Neuron (in vitro differentiated cells): ENCODE results near the gene CBR3.

Source experiments
- H2AFZ ChIP-seq: one replicate; pipeline ENCODE4 v1.6.1; 2013; ENCODE audit warnings: low read depth, mild to moderate bottlenecking, inconsistent platforms, low read length, moderate library complexity
- H3K27me3 ChIP-seq: one replicate; pipeline ENCODE4 v1.6.1; 2013; ENCODE audit warnings: low read length; ENCODE audit not compliant: insufficient read depth
- H3K36me3 ChIP-seq: one replicate; pipeline ENCODE4 v1.6.1; 2013; ENCODE audit warnings: low read length; ENCODE audit not compliant: insufficient read depth
- H3K4me1 ChIP-seq: one replicate; pipeline ENCODE4 v1.6.1; 2013; ENCODE audit warnings: low read length; ENCODE audit not compliant: insufficient read depth
- H3K4me3 ChIP-seq: 2 replicates; pipeline ENCODE4 v1.5.1; 2013; ENCODE audit warnings: mild to moderate bottlenecking, low read length, moderate library complexity
- H3K9me3 ChIP-seq: one replicate; pipeline ENCODE4 v1.6.1; 2013; ENCODE audit warnings: low read length

Gene CBR3

GRCh38 chr21:36169470-36170128, 34.7 kb downstream of the CBR3 start:
- Histone ChIP-seq H3K36me3 (peaks cover 29% of the 10 kb centered on the region), H2AFZ (no peak overlapping the region), H3K27me3 (no peaks in the 10 kb centered on the region), H3K4me1 (peaks cover 1% of the 10 kb centered on the region), H3K4me3 (no peak overlapping the region), H3K9me3 (peaks cover 5% of the 10 kb centered on the region)

GRCh38 chr21:36170823-36171222, 35.9 kb downstream of the CBR3 start:
- Histone ChIP-seq H3K4me3 (no peak overlapping the region), H3K27me3 (no peaks in the 10 kb centered on the region), H3K36me3 (peaks cover 28% of the 10 kb centered on the region), H3K4me1 (no peaks in the 10 kb centered on the region), H3K9me3 (peaks cover 5% of the 10 kb centered on the region), H2AFZ (no peak overlapping the region)

GRCh38 chr21:36171336-36171735, 36.5 kb downstream of the CBR3 start:
- H2AFZ ChIP-seq: no peak overlapping the region
- H3K27me3 ChIP-seq: no peaks in the 10 kb centered on the region
- H3K9me3 ChIP-seq: peaks cover 5% of the 10 kb centered on the region
- no peaks in the 10 kb centered on the region for H3K4me1 ChIP-seq
- no peak overlapping the region for H3K4me3 ChIP-seq
- H3K36me3 ChIP-seq: peaks cover 26% of the 10 kb centered on the region

- H3K27me3 ChIP-seq: no peaks in the 10 kb centered on the region
- H3K9me3 ChIP-seq: peaks cover 5% of the 10 kb centered on the region
- no peak overlapping the region for H3K4me3 ChIP-seq
- no peak overlapping the region for H2AFZ ChIP-seq
- H3K36me3 ChIP-seq: peaks cover 23% of the 10 kb centered on the region
- H3K4me1 ChIP-seq: no peaks in the 10 kb centered on the region
Observed at GRCh38 chr21:36171741-36172331, 37.0 kb downstream of the CBR3 start.

- Histone ChIP-seq H3K36me3 (peaks cover 16% of the 10 kb centered on the region), H3K4me3 (no peak overlapping the region), H3K9me3 (peaks cover 3% of the 10 kb centered on the region), H2AFZ (no peak overlapping the region), H3K27me3 (no peaks in the 10 kb centered on the region), H3K4me1 (no peaks in the 10 kb centered on the region)
Observed at GRCh38 chr21:36174780-36175179, 39.9 kb downstream of the CBR3 start.

- H3K27me3 ChIP-seq: no peaks in the 10 kb centered on the region
- H3K9me3 ChIP-seq: peaks cover 4% of the 10 kb centered on the region
- H3K4me3 ChIP-seq: no peak overlapping the region
- H3K36me3 ChIP-seq: peaks cover 10% of the 10 kb centered on the region
- no peaks in the 10 kb centered on the region for H3K4me1 ChIP-seq
- H2AFZ ChIP-seq: no peak overlapping the region
Observed at GRCh38 chr21:36175771-36176565, 41.1 kb downstream of the CBR3 start.

GRCh38 chr21:36178349-36178748, 43.5 kb downstream of the CBR3 start:
- peaks cover 6% of the 10 kb centered on the region for H3K36me3 ChIP-seq
- H3K4me3 ChIP-seq: no peak overlapping the region
- H3K4me1 ChIP-seq: no peaks in the 10 kb centered on the region
- H3K27me3 ChIP-seq: no peaks in the 10 kb centered on the region
- H3K9me3 ChIP-seq: peaks cover 4% of the 10 kb centered on the region
- no peak overlapping the region for H2AFZ ChIP-seq

GRCh38 chr21:36179145-36179544, 44.3 kb downstream of the CBR3 start:
- Histone ChIP-seq H3K4me3 (no peak overlapping the region), H3K9me3 (peaks cover 4% of the 10 kb centered on the region), H3K4me1 (no peaks in the 10 kb centered on the region), H3K27me3 (no peaks in the 10 kb centered on the region), H2AFZ (no peak overlapping the region), H3K36me3 (peaks cover 6% of the 10 kb centered on the region)

GRCh38 chr21:36180963-36181362, 46.1 kb downstream of the CBR3 start:
- Histone ChIP-seq H2AFZ (no peak overlapping the region), H3K4me1 (no peaks in the 10 kb centered on the region), H3K4me3 (no peak overlapping the region), H3K27me3 (no peaks in the 10 kb centered on the region), H3K9me3 (peaks cover 4% of the 10 kb centered on the region), H3K36me3 (peaks cover 6% of the 10 kb centered on the region)

GRCh38 chr21:36183144-36183795, 48.4 kb downstream of the CBR3 start:
- H3K27me3 ChIP-seq: no peaks in the 10 kb centered on the region
- H3K4me1 ChIP-seq: peaks cover under 1% of the 10 kb centered on the region
- H2AFZ ChIP-seq: no peak overlapping the region
- H3K36me3 ChIP-seq: peaks cover 3% of the 10 kb centered on the region
- H3K4me3 ChIP-seq: no peak overlapping the region
- H3K9me3 ChIP-seq: peaks cover 4% of the 10 kb centered on the region

GRCh38 chr21:36184545-36184944, 49.7 kb downstream of the CBR3 start:
- Histone ChIP-seq H3K4me1 (peaks cover 8% of the 10 kb centered on the region), H2AFZ (no peak overlapping the region), H3K36me3 (no peaks in the 10 kb centered on the region), H3K4me3 (no peak overlapping the region), H3K27me3 (no peaks in the 10 kb centered on the region), H3K9me3 (peaks cover 3% of the 10 kb centered on the region)

GRCh38 chr21:36185523-36185922, 50.6 kb downstream of the CBR3 start:
- no peaks in the 10 kb centered on the region for H3K27me3 ChIP-seq
- no peaks in the 10 kb centered on the region for H3K9me3 ChIP-seq
- no peak overlapping the region for H2AFZ ChIP-seq
- no peak overlapping the region for H3K4me3 ChIP-seq
- peaks cover 8% of the 10 kb centered on the region for H3K4me1 ChIP-seq
- no peaks in the 10 kb centered on the region for H3K36me3 ChIP-seq

- H3K4me1 ChIP-seq: peaks cover 8% of the 10 kb centered on the region
- no peaks in the 10 kb centered on the region for H3K36me3 ChIP-seq
- H3K4me3 ChIP-seq: no peak overlapping the region
- H3K9me3 ChIP-seq: no peaks in the 10 kb centered on the region
- H2AFZ ChIP-seq: no peak overlapping the region
- no peaks in the 10 kb centered on the region for H3K27me3 ChIP-seq
Observed at GRCh38 chr21:36186081-36186480, 51.2 kb downstream of the CBR3 start.
